ENCODE data around the gene UGGT2. TPM values are rescaled to one million over a fixed set of nuclear protein-coding genes. Genes with fewer than 3 reads are reported as not detected.

Gene UGGT2
- total and polyA plus RNA-seq, 2 of the 13 experiments (the other 11 are each of a cell fraction or from before 2014, with no cell fraction given) = 13.2 to 27.1 TPM

- TF ChIP-seq TIGD3 (CRISPR knock-in tag; IDR thresholded peaks at IDR 0.05; ENCODE audit: borderline replicate concordance) = no peak
- TF ChIP-seq ZSCAN31 (CRISPR knock-in tag; IDR thresholded peaks at IDR 0.05; ENCODE audit: low read depth) = no peak
- no peak for TF ChIP-seq HHEX (CRISPR knock-in tag; IDR thresholded peaks at IDR 0.05)
- TF ChIP-seq PCBP1 (IDR thresholded peaks at IDR 0.05; ENCODE audit: borderline replicate concordance, low read depth, low read length) = no peak
Observed at GRCh38 chr13:95893861-95894260, 159.3 kb downstream of the UGGT2 start (continued).

GRCh38 chr13:95882121-95882520 lies 171.1 kb downstream of the UGGT2 start:
- ChIA-PET CTCF (ENCODE audit: low intra/inter-chr PET ratio, low total read pairs) (no interaction called here), POLR2A (no interaction called here)
- no peak overlapping the region for H3K4me3 ChIP-seq (replicated peaks in 1 of 3; ENCODE audit: insufficient read depth in 1 of 3, low read depth in 2 of 3, low read length in 3 of 3)
- no peak overlapping the region for H3K27ac ChIP-seq (ENCODE audit: extremely low read length, insufficient read depth, low read length)
- intact Hi-C loops (cut with micrococcal nuclease; ENCODE audit: unreplicated experiment) (no loop called here), in situ Hi-C loops (cut with HindIII; ENCODE audit: extremely low pct_ligation_motif_present, low pct_unique_long_range_greater_than_20kb) (no loop called here)
- H3K4me1 ChIP-seq (ENCODE audit: insufficient read depth, low read length) = no peaks in the 10 kb centered on the region
- TF ChIP-seq ZNF670 (CRISPR knock-in tag; IDR thresholded peaks at IDR 0.05; ENCODE audit: borderline replicate concordance) = no peak
- no peak for TF ChIP-seq ZBTB46 (CRISPR knock-in tag; IDR thresholded peaks at IDR 0.05; ENCODE audit: borderline replicate concordance)
- TF ChIP-seq AHDC1 (CRISPR knock-in tag; IDR thresholded peaks at IDR 0.05; ENCODE audit: borderline replicate concordance) = no peak
- no peak for TF ChIP-seq KLF12 (CRISPR knock-in tag; IDR thresholded peaks at IDR 0.05; ENCODE audit: borderline replicate concordance)
- no peak for TF ChIP-seq TFAP4 (IDR thresholded peaks at IDR 0.05; ENCODE audit: borderline replicate concordance, low read depth)
- peak; percentile 41; the same call in 1 of the 2 replicates for TF ChIP-seq CEBPB (IDR thresholded peaks at IDR 0.05; ENCODE audit: borderline replicate concordance, low read depth, low read length)
- H2AFZ ChIP-seq (ENCODE audit: low read length) = no peak overlapping the region
- BruUV-seq (replicated peaks) = no TSS peak
- no peak overlapping the region for H3K4me2 ChIP-seq (ENCODE audit: low read depth, low read length)
- H3K36me3 ChIP-seq (replicated peaks in 1 of 2; ENCODE audit: control insufficient read depth in 1 of 2, insufficient read depth in 2 of 2, low read length in 2 of 2) = peaks cover 1 to 15% of the 10 kb centered on the region in 2 experiments; a peak in 3 of 5 replicates
- DNase-seq (ENCODE audit: low spot score) (no peak), ATAC-seq (no peak), FAIRE-seq (no peak)
- no peaks in the 10 kb centered on the region for H3K79me2 ChIP-seq (ENCODE audit: insufficient read depth, low read length)
- no peaks in the 10 kb centered on the region for H3K9me3 ChIP-seq (ENCODE audit: low read length)
- H4K20me1 ChIP-seq (ENCODE audit: insufficient read depth, low read length) = no peaks in the 10 kb centered on the region
- H3K9ac ChIP-seq (ENCODE audit: insufficient read depth, low read depth, low read length) = no peak overlapping the region
- H3K27me3 ChIP-seq (ENCODE audit: control insufficient read depth in 1 of 2, insufficient read depth in 2 of 2, low read length in 2 of 2) = no peaks in the 10 kb centered on the region
- 96% methylated on average over 3 of the region's 3 CpGs for WGBS (ENCODE audit: low lambda C conversion rate)
